NCI-H2107 (cell line): ENCODE measurements around the gene MTCH2.

Source experiments
- DNase-seq: peaks from one replicate; lab custom pipeline; 2025; lab: John Stamatoyannopoulos, UW

MTCH2 gene

DNA sequence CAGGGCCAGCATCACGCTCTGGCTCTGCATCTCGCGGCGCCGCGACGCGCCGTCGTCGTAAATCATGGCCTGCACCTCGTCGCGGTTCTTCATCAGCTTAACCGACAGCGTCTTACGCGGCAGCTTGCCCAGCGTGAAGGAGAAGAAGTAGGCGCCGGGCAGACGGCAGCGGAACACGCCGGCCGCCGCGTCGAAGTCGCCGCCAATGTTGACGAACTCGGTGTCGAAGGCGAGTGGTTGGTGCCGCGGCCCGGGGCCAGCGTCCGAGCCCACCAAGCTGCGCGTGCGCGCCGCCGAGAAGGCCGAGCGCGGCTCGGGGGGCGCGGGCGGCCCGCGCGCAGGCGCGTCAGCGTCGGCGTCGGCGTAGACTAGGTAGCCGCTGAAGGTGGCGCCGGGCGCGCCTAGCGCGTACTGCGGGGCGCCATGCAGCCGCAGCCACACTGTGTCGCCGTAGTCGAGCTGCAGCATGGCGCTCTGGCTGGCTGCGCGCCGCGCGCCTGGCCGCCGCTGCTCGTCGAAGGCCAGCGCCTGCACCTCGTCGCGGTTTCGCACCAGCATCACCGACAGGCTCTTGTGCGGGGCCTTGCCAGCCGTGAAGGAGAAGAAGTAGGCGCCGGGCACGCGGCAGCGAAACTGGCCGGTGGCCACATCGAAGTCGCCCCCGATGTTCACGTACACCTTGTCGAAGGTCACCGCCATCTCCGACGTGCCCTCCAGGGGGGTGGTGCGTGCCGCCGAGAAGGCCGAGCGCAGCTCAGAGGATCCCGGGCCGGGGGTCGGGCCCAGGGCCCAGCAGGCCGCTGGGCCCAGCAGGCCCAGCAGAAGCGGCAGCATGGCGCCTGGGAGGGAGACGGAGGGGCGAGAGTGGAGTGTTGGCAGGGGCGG is 52.1 kb downstream of the MTCH2 start:
- DNase-seq: no peak

- DNase-seq: no peak
These were observed 52.8 kb downstream of the MTCH2 start for GRCh38 chr11:47589584-47589976.

- DNase-seq: no peak
These were observed 53.2 kb downstream of the MTCH2 start for GRCh38 chr11:47589118-47589517.

DNA sequence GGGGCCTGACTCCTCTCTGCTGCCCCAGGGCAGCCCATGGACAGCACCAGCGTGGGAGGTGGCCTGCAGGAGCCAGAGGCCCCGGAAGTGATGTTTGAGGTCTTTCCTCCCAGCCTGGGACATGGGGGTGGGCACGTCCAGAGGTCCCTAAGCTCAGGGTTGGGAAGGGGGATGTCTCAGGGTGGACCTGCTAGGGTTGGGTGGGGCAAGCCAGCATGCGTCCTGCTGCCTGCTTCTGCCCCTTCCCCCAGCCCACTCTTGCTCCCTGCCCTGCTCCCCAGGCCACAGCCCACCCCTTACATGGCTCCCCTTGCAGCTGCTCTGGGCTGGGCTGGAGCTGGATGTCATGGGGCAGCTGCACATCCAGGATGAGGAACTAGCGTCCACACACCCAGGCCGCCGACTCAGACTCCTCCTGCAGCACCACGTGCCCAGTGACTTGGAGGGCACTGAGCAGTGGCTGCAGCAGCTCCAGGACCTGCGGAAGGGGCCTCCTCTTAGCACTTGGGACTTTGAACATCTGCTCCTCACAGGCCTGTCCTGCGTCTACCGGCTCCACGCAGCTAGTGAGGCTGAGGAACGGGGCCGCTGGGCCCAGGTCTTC is 54.5 kb downstream of the MTCH2 start:
- no peak for DNase-seq

- DNase-seq: no peak
These were observed 55.2 kb downstream of the MTCH2 start for GRCh38 chr11:47587039-47587716.

DNA sequence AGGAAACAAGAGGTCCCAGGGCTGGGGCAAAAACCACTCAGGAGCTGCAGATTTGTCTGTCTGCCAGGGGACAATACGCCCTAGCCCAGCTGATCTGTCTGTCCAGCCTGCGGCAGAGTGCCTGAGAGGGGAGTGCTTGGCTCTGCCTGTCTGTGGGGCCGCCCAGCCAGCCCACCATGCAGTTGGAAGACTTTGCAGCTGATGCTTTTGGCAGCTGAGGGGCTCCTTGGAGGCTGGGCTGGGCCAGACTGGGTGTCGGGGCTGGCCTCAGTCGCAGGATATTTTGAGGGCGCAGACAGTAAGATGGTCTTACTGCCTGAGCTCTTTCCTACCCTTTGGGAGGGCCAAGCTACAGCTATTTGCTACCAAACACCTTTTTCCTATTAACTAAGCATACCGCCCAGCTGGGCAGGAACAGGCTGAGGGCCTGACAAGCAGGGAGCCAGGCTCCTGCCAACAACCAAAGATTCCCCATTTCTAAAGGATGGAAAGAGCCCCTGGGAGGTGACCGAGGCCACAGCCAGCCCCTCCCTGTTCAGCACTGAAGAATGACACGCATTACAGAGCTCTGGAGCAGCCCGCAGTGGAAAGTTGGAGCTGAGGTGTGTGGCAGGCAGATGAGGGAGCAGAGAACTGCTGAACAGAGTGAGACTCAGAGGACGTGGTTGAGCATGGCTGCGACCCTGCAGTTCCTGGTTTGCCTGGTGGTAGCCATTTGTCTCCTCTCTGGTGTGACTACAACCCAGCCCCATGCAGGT is 56.1 kb downstream of the MTCH2 start, which contains the start of gene FAM180B:
Gene FAM180B (plus strand): TSS at position 581 of the 758 bp plus-strand sequence. CDS start 91 bp downstream, at position 672.
- no peak for DNase-seq

DNA sequence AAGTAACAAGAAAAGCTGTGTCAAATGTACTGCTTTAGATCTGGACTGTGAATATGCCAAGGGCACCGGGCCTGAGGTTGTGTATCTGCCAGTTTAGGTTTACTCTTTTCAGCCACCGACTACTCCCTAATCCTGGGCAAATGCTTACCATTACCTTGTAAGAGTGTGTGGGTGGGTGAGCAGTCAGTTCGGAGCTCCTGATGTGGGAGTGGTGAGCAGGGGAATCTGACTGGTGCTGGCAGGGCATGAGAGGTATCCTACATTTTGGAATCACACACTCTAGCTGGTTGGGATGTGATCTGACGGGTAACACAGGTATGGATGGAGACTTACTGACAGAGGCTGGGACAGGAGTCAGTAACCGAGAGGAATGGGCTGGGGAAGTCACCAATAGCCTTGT is 58.5 kb downstream of the MTCH2 start:
- no peak for DNase-seq

DNA sequence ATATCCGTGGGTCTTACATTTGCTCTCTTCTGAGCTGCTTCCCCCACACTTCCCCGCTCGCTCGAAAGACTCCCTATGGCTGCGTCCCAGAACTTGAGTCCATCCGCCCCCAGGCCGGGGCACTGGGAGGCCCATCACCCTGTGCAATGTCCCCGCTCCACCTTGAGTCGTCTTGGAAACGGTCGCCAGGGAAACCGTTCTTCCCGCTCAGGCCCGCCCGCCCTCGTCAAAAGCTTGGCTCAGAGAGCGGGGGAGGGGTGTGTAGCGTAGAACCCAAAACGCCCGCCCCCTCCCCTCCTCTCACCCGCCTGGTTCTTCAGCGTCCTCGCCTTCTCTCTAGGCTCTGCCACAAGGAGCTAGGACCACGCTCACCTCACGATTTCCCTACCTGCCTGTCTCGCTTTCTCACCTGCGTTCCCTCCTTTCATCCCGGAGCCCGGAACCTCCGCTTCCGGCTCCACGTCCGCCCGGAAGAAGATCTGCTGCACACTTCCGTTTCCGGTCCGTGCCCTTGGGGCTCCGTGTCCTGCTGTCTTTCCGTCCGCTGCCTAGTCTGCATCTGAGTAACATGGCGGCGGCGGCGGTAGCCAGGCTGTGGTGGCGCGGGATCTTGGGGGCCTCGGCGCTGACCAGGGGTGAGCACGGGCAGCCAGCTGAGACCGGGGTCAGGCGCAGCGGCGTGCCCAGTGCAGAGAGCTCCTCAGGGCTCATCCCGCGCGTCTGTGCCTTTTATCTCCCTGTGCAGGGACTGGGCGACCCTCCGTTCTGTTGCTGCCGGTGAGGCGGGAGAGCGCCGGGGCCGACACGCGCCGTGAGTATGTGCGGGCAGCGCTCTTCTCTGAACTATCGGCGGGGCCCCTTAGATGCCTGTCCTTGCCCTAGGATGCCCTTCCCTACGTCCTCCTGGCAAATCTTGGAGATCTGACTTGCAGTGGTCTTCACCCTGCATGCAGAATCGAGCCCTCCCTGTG is 63.5 kb downstream of the MTCH2 start, which contains the start of the genes KBTBD4 and NDUFS3:
Gene KBTBD4 (minus strand): TSS at position 447 of the 971 bp plus-strand sequence. CDS start 19 bp downstream, at position 428.
Gene NDUFS3 (plus strand): TSS at position 551 of the 971 bp plus-strand sequence. CDS start 18 bp downstream, at position 569.
- DNase-seq: peak; percentile 84

- no peak for DNase-seq
These were observed 64.8 kb downstream of the MTCH2 start for GRCh38 chr11:47577460-47578041.

DNA sequence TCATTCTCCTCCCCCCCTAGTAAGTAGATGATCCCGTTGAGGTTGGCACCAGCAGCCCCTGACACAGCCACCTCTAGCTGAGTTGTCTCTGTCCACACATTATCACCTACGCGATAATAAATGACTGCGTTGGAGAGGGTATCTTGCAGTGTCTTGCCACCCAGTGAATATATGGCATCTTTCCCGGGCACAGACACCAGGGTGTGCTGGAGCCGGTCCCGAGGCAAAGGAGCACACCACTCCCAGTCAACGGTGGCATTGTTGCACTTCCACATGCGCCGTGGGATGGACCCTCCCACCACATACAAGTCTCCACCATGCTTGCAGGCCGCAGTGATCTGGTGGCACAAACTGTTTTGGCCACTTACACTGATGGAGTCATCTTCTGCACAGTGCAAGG is 69.0 kb downstream of the MTCH2 start:
- DNase-seq: no peak

DNA sequence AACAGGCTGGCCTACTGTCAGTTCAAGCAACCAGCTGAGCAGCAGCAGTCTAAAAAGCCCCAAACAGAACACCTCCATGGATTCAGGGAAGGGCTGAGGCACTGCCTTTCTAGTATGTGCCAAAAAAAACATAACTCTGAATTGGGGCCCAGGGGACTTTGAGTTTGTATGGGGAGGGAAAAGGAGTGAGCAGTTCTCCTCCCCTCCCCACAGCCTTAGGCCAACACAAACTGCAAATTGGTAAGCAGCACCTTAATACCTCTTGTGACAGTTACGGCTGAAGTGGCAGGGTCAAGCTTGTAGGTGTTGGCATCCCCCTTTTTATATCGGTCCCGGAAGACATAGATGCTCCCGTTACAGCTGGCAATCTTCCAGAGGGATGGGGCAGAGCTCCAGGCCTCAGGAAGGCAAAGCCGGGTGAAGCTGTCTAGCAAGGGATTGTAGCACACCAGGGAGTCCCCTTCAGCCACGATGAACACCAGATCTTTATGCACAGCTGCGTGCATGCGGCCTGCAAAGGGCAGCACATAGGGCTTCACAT is 69.6 kb downstream of the MTCH2 start:
- DNase-seq: no peak

DNA sequence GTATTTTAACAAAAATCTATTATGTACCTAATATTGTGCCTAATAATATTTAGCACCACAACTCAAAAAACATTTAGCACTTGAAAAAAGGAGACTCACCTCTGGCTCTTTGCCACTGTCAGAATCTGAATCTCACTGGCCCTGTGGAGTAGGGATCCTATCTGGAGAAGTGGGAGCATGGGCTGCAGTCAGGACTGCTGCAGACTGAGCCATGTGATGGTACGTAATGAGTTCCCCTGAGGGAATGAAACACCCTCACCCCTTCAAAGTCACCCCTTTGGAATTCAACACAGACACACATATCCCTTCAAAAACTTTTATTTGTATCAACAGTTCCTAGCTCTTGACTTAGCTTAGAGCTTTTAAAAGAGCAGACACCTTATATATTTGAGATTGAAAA is 70.5 kb downstream of the MTCH2 start:
- DNase-seq: no peak

DNA sequence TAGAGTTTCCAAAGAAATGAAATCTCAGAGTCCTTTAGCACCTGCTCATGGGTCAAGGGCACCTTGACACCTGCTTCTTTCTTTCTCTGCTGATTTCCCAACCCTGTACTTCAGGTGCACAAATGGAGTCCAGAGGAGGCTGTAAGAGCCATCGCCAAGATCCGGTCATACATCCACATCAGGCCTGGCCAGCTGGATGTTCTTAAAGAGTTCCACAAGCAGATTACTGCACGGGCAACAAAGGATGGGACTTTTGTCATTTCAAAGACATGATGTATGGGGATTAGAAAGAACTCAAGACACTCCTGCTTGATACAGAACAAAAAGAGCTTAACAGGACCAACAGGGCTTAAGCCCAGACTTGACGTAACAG is 71.0 kb downstream of the MTCH2 start:
- DNase-seq: no peak

DNA sequence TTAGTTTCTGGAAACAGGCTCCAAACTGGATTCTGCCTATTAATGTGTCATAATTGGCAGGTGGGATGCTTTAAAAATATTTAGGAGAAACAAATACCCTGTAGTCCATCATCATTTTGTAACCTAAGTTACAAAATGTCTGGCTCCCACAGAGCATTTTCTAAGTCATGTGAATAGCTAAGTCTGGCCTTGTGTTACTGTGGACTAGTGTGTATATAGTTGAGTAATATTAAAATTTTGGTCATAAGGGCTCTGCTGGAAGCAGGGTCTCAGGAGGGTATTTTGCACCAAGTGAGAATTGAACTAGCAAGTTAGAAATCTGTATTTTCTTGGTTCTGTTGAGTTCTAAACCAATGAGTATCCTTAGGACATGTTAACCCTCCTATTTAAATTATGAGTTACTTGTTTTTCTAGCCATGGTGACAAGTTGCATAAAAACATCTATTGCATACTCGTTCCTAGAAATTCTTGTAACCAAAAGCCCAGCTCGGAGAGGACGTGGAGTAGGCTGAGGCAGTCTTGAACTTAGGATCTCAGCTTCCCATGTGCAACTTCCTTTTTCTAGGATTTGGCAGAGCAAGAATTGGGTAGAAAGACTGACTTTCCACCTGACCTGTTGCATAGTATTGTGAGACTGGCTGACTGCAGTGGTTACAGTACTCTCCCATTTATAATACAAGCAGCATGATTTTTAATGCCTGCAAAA is 71.6 kb downstream of the MTCH2 start:
- DNase-seq: no peak

- DNase-seq: no peak
These were observed 72.7 kb downstream of the MTCH2 start for GRCh38 chr11:47569646-47570045.
